ENCODE results near the gene TMEM38B. TPM values are rescaled to one million over a fixed set of nuclear protein-coding genes. Genes with fewer than 3 reads are reported as not detected.

The TMEM38B gene
- total RNA-seq, 2 donors from 2014 or later = 0.66 to 21.3 TPM

GRCh38 chr9:105696219-105696793, 2.0 kb downstream of the TMEM38B start:
- Histone ChIP-seq H3K27me3 (peaks cover 0 to 11% of the 10 kb centered on the region in 2 donors), H3K27ac (no peak overlapping the region), H3K36me3 (replicated peaks in 1 of 2; ENCODE audit: insufficient read depth in 1 of 2, low read depth in 2 of 2) (no peaks in the 10 kb centered on the region), H3K9me3 (no peaks in the 10 kb centered on the region), H3K4me3 (no peak overlapping the region), H3K4me1 (peaks cover 18% of the 10 kb centered on the region)
- TF ChIP-seq, protein P1, sequence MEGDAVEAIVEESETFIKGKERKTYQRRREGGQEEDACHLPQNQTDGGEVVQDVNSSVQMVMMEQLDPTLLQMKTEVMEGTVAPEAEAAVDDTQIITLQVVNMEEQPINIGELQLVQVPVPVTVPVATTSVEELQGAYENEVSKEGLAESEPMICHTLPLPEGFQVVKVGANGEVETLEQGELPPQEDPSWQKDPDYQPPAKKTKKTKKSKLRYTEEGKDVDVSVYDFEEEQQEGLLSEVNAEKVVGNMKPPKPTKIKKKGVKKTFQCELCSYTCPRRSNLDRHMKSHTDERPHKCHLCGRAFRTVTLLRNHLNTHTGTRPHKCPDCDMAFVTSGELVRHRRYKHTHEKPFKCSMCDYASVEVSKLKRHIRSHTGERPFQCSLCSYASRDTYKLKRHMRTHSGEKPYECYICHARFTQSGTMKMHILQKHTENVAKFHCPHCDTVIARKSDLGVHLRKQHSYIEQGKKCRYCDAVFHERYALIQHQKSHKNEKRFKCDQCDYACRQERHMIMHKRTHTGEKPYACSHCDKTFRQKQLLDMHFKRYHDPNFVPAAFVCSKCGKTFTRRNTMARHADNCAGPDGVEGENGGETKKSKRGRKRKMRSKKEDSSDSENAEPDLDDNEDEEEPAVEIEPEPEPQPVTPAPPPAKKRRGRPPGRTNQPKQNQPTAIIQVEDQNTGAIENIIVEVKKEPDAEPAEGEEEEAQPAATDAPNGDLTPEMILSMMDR (IDR thresholded peaks at IDR 0.05) = no peak
- TF ChIP-seq POLR2A (IDR thresholded peaks at IDR 0.05) = no peak
- WGBS, 2 donors = 93 to 94% methylated on average over 12 of the region's 12 CpGs
- ATAC-seq (no peak), DNase-seq (no peak)
- intact Hi-C loops (cut with DNase I) = no loop called here

DNA sequence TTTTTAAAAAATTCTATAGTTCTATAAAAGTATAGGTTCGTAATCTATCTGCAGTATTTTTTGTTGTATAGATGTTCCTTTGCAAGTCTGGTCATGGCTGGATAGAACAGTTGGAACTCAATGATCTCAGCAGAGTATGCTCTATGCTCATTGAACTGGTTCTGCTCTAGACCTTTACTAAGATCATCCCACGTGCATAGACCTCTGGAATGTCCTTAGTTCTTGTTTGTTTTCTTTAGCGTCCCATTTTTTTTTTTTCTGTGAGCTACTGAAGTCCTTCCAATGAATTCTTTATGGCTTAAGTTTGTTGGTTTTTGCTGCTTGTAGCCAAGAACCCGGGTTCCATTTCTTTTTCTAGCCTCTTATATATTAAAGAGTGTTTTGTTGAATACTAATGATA, 3.5 kb downstream of the TMEM38B start:
- Histone ChIP-seq H3K36me3 (replicated peaks in 1 of 2; ENCODE audit: insufficient read depth in 1 of 2, low read depth in 2 of 2) (no peaks in the 10 kb centered on the region), H3K27me3 (no peaks in the 10 kb centered on the region), H3K4me3 (no peak overlapping the region), H3K9me3 (no peaks in the 10 kb centered on the region), H3K4me1 (peaks cover 18% of the 10 kb centered on the region), H3K27ac (no peak overlapping the region)
- WGBS, 2 donors = 69 to 74% methylated on average over 4 of the region's 4 CpGs
- DNase-seq = no peak
- ATAC-seq = no peak
- intact Hi-C loops (cut with DNase I) = no loop called here
- TF ChIP-seq POLR2A (IDR thresholded peaks at IDR 0.05) = no peak
- TF ChIP-seq, protein P1 (IDR thresholded peaks at IDR 0.05) = no peak

- TF ChIP-seq, protein P1 (IDR thresholded peaks at IDR 0.05) = no peak
- TF ChIP-seq POLR2A (IDR thresholded peaks at IDR 0.05) = no peak
- ATAC-seq (no peak), DNase-seq (no peak)
- intact Hi-C loops (cut with DNase I) = no loop called here
- no peaks in the 10 kb centered on the region for H3K9me3 ChIP-seq
- H3K4me3 ChIP-seq = no peak overlapping the region
- H3K27ac ChIP-seq = no peak overlapping the region
- peaks cover 13% of the 10 kb centered on the region for H3K4me1 ChIP-seq
- WGBS, 2 donors = 87 to 93% methylated on average over 1 of the region's 1 CpG
- no peaks in the 10 kb centered on the region for H3K36me3 ChIP-seq (replicated peaks in 1 of 2; ENCODE audit: insufficient read depth in 1 of 2, low read depth in 2 of 2)
- no peaks in the 10 kb centered on the region for H3K27me3 ChIP-seq
Observed at GRCh38 chr9:105698348-105698870, 4.1 kb downstream of the TMEM38B start.

GRCh38 chr9:105700668-105701067, 6.3 kb downstream of the TMEM38B start:
- Histone ChIP-seq H3K27ac (no peak overlapping the region), H3K4me1 (peaks cover 2% of the 10 kb centered on the region), H3K4me3 (no peak overlapping the region), H3K9me3 (no peaks in the 10 kb centered on the region), H3K36me3 (replicated peaks in 1 of 2; ENCODE audit: insufficient read depth in 1 of 2, low read depth in 2 of 2) (no peaks in the 10 kb centered on the region), H3K27me3 (no peaks in the 10 kb centered on the region)
- 64 to 89% methylated on average over 1 of the region's 1 CpG for WGBS, 2 donors
- no peak for DNase-seq
- TF ChIP-seq POLR2A (IDR thresholded peaks at IDR 0.05) = no peak
- TF ChIP-seq, protein P1 (IDR thresholded peaks at IDR 0.05) = no peak
- intact Hi-C loops (cut with DNase I) = no loop called here
- ATAC-seq = no peak

DNA sequence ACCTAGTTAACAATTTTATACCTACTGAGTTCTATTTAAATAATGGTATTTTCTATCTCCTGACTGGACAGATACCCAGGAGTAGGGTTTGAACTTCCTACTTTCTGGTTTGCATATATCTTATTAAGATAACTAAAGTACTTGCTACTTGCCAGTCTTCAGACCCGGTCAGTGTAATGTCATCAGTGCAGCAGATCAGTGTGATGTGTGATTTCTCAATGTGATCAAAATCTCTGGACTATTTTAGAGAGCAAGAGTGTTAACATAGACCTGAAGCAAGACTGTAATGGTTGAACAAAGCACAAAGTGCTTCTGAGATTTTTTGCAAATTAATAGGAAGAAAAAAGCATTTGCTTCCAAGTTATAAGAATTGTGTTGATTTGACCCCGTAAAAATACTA, 6.8 kb downstream of the TMEM38B start:
- Histone ChIP-seq H3K4me1 (no peaks in the 10 kb centered on the region), H3K9me3 (no peaks in the 10 kb centered on the region), H3K27ac (no peak overlapping the region), H3K27me3 (no peaks in the 10 kb centered on the region), H3K36me3 (replicated peaks in 1 of 2; ENCODE audit: insufficient read depth in 1 of 2, low read depth in 2 of 2) (no peaks in the 10 kb centered on the region), H3K4me3 (no peak overlapping the region)
- DNase-seq = no peak
- intact Hi-C loops (cut with DNase I) = no loop called here
- WGBS, 2 donors = 74 to 83% methylated on average over 2 of the region's 2 CpGs
- no peak for ATAC-seq
- TF ChIP-seq, protein P1 (IDR thresholded peaks at IDR 0.05) = no peak
- TF ChIP-seq POLR2A (IDR thresholded peaks at IDR 0.05) = no peak

All from body of pancreas (tissue), 4 donors.